Kidney glomerular epithelial cell (primary cell): ENCODE data around the gene KNCN.

Source experiments
- DNase-seq: peaks from one replicate; lab custom pipeline; 2025; lab: John Stamatoyannopoulos, UW

The KNCN gene

DNA sequence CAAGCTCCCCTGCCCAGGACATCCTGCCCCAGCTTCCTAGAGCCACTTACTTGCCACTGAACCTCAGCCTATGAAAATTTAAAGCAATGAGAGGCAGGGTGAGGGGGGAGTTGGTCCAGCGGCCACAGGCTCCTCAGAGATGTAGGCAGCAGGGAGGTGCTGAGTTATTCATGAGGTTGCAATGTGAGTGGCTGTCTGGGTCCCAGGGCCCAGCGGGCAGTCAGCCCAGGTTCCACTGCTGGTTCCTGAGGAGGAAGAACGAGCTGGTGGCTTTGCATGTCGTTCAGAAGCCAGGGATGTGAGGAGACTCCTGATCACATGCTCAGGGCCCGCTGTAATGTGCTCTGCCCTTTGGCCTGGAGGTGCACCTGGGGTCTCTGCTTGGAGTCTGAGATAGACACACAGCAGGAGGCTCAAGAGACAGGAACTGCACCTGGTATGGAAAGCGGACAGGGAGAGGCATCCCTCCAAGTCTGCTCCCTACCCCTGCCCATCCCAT is at the start of gene KNCN:
KNCN (minus strand) TSS at position 51 of the 499 bp plus-strand sequence. CDS start 432 bp downstream, outside the sequence.
- no peak for DNase-seq

DNA sequence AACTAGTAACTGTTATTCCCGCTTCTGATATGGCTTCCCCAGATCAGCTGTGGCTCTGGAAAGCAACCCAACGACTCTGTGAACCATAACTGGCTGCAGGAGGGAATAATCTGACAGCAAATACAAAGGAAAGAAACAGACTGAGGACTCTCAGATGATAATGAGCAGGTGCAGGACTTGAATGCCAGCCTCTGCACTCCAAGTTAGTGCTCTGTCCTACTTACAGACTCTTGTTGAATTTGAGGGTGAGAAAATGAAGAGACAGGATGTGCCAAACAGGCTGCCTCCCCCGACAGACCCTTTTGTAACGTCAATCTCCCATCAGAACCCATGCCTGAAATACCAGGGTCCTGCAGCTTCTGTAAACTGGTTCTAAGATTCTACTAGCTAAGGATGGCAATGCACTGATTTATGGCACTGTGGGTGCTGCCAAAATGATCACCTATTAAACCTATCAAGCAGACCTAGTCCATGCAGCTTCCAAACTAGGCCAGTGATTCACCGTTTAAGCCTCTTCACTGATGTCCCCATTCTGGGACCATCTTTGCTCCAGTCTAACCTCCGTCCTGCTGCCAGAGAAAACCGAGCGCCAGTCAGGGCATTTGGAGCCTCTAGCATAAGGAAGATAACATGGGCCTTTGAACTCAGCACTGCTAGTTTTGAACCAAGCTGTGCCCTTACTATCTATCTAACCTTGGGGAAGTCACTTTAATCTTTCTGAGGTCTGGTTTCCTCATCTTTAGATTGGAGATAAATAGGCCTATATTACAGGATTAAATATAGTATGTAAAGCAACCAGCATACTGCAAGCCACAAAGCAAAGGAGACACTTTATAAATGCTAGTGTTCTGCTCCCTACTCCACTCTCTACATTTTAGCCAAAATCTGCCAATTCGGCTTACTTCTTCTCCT is 47.9 kb upstream of the KNCN start:
- DNase-seq, result no peak

DNA sequence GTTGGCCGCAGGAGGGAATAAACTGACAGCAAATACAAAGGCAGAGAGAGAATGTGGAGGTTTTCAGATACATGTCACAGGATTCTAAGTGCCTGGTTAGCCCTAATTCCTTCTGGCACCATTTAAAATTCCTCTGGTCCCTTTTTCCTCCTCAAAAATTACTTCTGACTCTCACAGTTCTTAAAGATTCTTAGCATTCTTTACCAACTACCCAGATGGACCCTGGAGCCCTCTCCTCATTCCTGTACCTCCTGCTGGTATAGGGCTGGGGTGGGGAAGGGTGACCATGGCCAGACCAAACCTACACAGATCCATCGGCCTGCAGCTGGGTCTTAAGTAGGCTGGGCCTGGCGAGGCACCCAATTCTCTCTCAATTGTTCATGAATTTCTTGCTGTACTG is 45.4 kb upstream of the KNCN start:
- no peak for DNase-seq

DNA sequence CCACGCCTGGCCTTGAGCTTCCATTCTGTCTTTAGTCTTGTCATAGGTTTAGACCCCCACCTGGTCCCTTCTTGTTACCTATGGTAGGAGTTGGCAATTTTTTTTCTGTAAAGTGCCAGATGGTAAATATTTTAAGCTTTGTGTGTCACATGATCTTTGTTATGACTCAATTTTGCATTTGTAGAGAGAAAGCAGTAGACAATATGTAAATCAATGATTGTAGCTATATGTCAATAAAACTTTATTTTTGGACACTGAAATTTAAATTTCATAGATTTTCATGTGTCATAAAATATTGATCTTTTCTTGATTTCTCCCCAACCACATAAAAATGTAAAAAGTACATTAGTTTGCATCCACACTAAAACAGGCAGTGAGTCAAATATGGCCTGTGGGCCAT is 44.6 kb upstream of the KNCN start:
- no peak for DNase-seq

GRCh38 chr1:46595127-46595526 is 43.7 kb upstream of the KNCN start:
- DNase-seq, result no peak

- DNase-seq, result no peak
Observed at GRCh38 chr1:46594063-46594462, 42.6 kb upstream of the KNCN start.

GRCh38 chr1:46592823-46593222 is 41.4 kb upstream of the KNCN start:
- no peak for DNase-seq

DNA sequence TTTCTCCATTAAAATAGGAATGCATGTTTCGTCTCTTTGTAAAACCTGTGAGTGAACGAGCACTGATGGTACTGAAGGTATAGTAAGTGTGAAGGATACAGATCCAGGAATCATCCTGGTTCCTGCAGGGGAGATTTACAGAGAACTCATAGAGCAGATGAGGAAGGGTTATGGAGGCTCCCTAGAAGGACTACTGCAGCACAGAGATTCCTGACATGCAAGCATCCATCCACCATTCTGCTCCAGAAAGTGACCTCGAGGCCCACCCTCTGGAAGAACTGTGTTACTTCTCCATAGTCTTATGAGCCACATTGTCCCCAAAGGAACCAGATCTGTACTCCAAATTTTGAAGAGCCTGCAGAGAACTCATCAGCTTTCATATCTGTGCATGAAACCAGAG is 38.1 kb upstream of the KNCN start:
- DNase-seq, result no peak

GRCh38 chr1:46587069-46587468 is 35.6 kb upstream of the KNCN start:
- no peak for DNase-seq

DNA sequence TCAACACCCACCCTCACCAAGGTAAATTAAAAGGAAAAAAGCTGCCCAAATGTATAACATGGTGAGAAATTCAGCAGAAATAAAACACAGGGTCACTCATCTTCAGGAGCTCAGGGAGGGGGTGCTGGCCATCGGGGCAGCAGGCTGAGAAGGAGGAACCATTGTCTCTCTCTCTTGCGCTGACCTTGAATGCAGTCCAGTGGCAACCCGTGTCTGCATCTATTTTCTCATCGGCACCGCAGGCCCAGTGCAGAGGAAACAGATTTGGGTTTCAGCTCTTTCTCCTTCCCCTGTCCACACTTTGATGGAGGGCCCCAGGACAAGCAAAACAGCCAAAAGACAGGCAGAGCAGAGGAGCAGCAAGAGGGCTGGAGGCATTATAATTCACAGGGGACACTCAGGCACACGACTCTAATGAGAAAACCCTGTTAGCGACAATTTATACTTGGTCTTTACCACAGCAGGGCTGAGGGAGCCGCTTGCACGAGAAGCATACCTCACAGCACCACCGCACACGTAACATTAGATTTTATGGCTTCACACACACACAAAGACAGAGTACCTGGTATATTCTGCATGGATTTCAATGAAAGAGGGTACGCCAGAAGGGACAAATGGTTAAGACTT is 34.0 kb upstream of the KNCN start:
- no peak for DNase-seq

DNA sequence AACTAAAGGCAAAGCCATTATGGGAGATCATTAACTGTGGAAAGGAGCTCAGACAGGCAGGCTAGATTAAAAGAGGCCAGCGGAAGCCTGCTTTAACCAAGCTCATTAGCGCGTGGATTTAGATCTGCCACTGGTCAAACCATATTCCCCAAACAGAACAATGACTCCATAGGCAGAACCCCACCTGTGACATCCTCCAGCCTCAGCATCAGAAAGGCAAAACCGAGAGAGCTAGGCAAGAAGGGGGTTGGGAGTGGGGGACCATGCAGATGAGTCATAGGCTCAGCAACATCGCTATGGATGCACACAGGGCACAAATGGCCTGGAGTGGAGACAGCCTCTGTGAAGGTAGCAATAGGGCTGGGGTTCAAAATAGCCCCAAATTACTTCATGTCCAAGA is 32.0 kb upstream of the KNCN start:
- no peak for DNase-seq

- DNase-seq, result no peak
Observed at GRCh38 chr1:46582972-46583371, 31.5 kb upstream of the KNCN start.

DNA sequence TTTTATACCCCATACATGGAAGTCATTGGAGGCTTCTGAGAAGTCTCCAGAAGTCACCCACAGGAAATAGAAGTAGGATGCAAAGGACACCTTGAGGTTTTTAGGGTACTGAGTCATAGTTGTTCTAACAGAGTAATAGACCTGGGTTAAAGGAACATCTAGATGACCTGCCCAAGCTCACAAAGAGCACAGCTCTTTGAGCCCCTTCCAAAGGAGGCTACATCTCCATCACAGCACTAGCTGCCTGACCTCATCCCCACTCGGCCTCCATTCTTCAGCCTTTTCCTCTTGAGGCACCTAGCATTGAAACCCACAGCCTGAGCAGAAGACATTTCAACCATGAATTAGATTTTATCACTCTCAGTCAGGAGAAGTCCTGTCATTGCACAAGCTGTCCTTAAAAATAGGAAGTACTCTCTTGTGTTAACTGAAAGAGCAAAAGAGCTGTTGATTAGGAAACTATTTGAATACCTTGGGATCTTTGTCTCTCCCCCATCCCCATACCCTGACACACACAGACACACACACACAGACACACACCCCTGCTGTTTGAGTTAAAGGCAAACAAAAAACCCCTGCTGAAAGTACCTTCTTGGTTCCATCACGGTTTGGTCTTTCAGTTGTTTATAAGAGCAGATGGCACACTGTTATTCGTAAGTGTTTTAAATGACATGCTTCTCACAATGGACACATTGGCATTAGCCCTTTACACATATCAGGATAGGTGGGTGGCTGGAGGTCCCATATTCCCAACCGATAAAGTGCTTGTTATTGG is 30.4 kb upstream of the KNCN start:
- DNase-seq, result no peak

DNA sequence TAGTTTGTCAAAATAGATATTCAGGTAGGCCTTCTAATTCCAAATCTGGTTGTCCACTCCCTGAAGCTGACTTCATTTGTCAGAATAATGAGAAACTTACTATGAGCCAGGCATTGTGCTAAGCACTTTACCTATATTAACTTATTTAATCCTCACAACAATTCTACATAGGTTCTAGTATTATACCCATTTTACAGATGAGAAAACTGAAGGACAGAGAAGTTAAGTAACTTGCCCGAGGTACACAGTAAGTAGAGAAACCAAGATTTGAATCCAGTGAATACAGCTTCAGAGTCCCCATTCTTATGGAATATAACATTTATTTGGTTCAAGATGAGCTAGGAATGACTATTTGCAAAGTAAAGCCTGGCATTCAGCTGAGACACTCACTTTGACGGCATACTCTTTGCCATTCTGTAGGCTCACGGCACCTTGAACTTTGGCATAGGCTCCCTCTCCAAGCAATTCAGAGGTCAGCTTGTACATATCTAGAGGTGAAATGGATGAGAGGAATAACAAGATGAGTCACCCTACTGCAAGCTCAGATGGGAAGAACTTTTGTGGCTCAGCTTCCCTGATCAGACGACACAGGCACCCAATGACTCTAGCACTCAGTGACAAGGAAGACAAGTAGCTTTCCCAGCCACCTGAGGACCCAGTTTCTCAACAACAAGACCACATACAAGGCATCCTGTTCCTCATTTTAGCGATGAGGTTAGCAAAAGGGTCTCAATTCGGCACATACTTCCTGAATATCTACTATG is 28.9 kb upstream of the KNCN start:
- DNase-seq, result no peak

DNA sequence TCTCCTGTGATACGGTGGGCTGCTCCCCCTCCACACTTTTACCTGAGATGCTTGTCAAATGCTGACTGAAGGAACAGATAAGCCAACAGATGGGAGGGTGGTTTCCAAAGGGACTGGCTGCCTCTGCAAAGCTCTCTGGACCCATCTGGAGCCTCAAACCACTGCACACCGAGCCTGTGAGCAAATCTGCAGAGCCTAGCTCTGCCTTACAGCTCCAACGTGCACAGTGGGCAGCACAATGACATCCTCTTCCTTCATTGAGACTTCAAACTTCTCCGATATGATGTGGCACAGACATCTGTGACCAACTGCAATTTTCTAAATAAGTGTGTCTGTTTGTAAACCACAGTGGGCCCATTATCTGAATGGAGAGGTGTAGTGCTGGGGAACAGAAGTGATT is 26.2 kb upstream of the KNCN start:
- no peak for DNase-seq

DNA sequence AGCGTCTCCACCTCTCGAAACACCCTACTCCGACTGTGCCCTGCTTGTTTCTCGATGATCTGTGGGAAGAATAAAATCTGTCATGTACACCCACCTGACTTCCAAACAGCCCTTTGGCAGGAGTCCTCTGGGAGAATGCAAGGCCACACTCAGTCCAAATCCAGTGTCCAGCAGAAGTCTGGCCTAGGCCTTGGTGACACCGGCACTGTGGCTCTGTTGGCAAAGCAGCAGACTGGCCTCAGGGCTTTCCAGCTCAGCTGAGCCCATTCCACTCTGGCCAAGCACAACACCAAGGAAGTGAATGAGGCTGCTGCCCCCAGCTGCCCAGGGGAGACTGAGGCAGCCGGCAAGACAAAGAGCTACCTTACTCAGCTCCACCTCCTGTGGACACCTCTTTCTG is 25.1 kb upstream of the KNCN start:
- DNase-seq, result no peak

DNA sequence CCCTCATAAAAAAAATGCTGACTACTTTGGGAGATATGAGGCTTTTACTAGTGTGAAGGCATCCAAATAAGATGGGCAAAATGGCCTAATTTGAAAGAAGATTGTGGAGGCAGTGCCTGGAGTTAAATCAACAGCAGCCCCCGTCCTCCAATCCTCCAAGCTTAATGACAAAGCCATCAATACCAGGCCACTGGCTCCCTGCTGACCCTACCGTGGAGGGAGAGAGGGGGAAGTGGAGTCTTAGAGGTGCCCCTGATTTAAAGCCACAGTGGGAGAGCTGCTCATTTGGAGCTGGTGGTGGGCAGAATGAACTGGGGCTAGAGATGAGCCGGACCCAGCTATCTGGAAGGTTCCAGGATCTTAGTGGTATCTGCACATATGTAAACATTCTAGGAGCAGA is 24.3 kb upstream of the KNCN start:
- no peak for DNase-seq

DNA sequence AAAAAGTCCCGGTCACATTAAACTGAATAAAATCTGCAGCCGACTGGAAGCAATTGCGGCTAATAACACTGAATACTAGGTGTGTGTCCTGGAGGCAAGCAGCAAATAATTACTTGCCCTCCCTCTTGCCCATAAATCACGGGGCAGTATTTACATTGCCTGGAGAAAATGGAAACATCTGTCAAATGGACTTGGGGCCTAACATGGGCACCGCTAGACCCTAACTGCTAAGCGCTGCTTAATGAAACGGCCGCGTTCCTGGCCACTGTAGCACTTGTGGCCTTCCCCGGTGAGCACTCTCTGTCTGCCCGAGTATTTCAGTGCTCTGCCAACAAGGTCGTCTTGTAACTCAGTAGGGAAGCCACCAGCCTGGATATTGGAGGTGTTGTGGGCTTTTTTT is 23.9 kb upstream of the KNCN start:
- no peak for DNase-seq

GRCh38 chr1:46571691-46572225 is 20.3 kb upstream of the KNCN start:
- no peak for DNase-seq

GRCh38 chr1:46569884-46570725 is 18.7 kb upstream of the KNCN start:
- no peak for DNase-seq

DNA sequence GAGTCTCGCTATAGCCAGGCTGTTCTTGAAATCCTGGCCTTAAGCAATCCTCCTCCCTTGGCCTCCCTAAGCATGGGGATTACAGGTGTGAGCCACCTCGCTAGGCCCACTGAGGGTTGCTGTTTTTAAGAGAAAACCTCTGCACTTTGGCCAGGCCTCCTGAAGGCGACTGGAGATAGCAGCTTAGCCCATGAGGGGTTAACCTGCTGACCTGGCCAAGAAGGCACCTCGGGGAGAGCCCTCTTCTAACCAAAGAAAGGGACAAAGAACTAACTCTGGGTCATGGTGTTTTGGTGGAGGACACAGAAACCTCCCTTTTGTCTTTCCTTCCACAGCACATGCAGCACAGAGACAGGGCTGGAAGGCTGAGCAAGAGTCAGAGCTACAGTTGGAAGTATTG is 17.7 kb upstream of the KNCN start:
- no peak for DNase-seq
